ENCODE measurements around the gene FHOD3.

FHOD3 gene

GRCh38 chr18:36650906-36651305 lies 353.4 kb downstream of the FHOD3 start:
- Mint-ChIP-seq H3K27ac (no peak overlapping the region), H3K27me3 (peaks cover 19% of the 10 kb centered on the region), H3K36me3 (ENCODE audit: low read depth) (no peaks in the 10 kb centered on the region), H3K4me3 (no peak overlapping the region), H3K9me3 (no peaks in the 10 kb centered on the region), H3K4me1 (ENCODE audit: low read depth) (no peaks in the 10 kb centered on the region)
- no peak for DNase-seq

- no peak for DNase-seq
- H3K36me3 Mint-ChIP-seq (ENCODE audit: low read depth) = no peaks in the 10 kb centered on the region
- H3K9me3 Mint-ChIP-seq = no peaks in the 10 kb centered on the region
- H3K27me3 Mint-ChIP-seq = peaks cover 27% of the 10 kb centered on the region
- no peak overlapping the region for H3K27ac Mint-ChIP-seq
- no peak overlapping the region for H3K4me3 Mint-ChIP-seq
- H3K4me1 Mint-ChIP-seq (ENCODE audit: low read depth) = no peaks in the 10 kb centered on the region
Measured at GRCh38 chr18:36652503-36652902, 355.0 kb downstream of the FHOD3 start.

DNA sequence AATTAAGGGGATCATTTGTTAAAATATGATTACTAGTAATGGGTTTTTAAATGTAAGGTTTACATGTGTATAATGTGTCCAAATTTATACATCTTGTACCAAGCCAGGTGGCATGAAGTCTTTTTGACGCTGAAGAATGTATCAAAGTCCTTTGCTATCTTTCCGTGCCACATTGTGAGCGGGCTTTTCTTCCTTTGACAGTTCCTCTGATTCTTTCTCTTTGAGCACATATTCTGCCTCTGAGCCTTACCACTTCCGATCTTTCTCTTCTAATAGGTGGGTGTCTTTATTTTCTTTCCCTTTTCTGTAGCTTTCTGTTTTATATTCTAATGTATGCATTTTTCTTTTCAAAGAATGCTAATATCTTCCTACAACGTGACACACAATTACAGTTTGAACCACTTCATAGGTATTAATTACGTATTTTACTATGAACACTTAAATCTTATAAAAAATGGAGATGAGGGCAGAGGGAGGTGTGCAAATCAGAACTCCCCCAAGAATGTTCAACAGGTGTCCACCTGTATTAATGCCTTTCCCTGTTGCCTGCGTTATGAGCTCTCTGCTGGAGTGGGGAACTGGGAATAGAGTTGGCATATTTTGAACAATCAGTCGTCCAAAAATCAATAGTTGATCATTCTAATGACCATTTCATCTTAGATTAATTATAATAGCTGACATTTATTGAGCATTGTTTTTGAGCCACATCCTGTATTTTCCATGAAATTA lies 355.8 kb downstream of the FHOD3 start:
- H3K27me3 Mint-ChIP-seq = peaks cover 29% of the 10 kb centered on the region
- H3K27ac Mint-ChIP-seq = no peak overlapping the region
- H3K36me3 Mint-ChIP-seq (ENCODE audit: low read depth) = no peaks in the 10 kb centered on the region
- no peaks in the 10 kb centered on the region for H3K9me3 Mint-ChIP-seq
- DNase-seq = no peak
- H3K4me3 Mint-ChIP-seq = no peak overlapping the region
- H3K4me1 Mint-ChIP-seq (ENCODE audit: low read depth) = no peaks in the 10 kb centered on the region

DNA sequence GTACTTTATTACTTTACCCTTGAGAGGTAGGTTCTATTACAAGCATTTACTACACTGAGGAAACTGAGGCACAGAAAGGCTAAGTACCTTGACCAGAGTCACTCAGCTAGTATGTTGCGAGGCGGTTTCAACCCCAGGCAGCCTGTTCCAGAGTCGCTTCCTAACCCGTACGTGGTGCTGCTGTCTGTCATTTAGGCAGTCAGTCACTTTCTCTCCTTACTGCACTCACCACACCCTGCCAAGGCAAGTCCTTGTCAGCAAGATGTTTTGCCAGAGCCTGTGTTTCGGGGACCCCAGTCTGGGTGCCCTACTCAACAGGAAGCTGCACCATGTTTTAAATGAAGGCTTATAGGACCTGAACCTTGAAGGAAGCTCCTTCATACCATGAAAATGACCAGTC lies 356.4 kb downstream of the FHOD3 start:
- H3K4me1 Mint-ChIP-seq (ENCODE audit: low read depth) = no peaks in the 10 kb centered on the region
- peaks cover 31% of the 10 kb centered on the region for H3K27me3 Mint-ChIP-seq
- no peak for DNase-seq
- H3K9me3 Mint-ChIP-seq = no peaks in the 10 kb centered on the region
- H3K27ac Mint-ChIP-seq = no peak overlapping the region
- no peak overlapping the region for H3K4me3 Mint-ChIP-seq
- no peaks in the 10 kb centered on the region for H3K36me3 Mint-ChIP-seq (ENCODE audit: low read depth)

GRCh38 chr18:36655074-36655473 lies 357.6 kb downstream of the FHOD3 start:
- Mint-ChIP-seq H3K36me3 (ENCODE audit: low read depth) (no peaks in the 10 kb centered on the region), H3K27ac (no peak overlapping the region), H3K9me3 (no peaks in the 10 kb centered on the region), H3K4me3 (no peak overlapping the region), H3K4me1 (ENCODE audit: low read depth) (no peaks in the 10 kb centered on the region), H3K27me3 (peaks cover 32% of the 10 kb centered on the region)
- DNase-seq = no peak

DNA sequence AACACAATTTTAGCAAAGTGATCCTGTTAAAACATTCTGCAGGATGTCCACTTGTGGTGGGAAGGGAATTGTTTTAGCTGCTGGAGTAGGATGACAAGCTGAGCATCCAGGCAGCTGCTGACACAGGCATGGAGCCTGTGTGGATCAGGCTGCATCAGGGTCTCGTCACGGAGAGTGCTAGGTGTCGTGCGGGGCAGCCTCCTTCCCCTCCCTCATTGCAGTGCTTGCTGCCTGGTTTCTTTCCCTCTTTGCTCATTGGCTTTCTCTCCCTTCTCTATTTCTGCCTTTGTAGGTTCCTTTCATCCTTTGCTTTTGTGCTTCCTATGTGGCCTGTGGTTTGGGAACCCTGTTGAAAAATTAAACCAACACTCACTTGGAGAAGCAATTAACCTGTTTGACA lies 358.4 kb downstream of the FHOD3 start:
- Mint-ChIP-seq H3K9me3 (no peaks in the 10 kb centered on the region), H3K27me3 (peaks cover 32% of the 10 kb centered on the region), H3K4me1 (ENCODE audit: low read depth) (no peaks in the 10 kb centered on the region), H3K4me3 (no peak overlapping the region), H3K27ac (no peak overlapping the region), H3K36me3 (ENCODE audit: low read depth) (no peaks in the 10 kb centered on the region)
- DNase-seq = no peak

DNA sequence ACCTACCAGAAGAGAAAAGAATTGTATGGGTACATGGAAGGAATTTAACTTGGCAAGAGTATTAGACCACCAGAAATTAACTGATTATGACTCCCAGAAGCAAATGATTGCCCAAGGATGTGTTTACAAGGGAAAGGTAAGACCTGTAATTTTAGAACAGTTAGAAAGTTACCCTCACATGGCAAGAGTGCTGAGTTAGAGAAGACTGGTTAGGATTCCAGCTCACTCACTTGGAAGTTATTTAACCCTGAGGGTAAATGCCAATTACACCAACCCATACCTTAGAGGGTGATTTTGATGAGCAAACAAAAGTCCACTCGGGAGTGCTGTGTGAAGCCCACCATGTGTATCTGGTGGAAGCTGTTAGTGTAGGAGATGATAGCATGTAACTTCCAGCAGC lies 361.1 kb downstream of the FHOD3 start:
- DNase-seq = no peak
- Mint-ChIP-seq H3K9me3 (no peaks in the 10 kb centered on the region), H3K36me3 (ENCODE audit: low read depth) (no peaks in the 10 kb centered on the region), H3K4me1 (ENCODE audit: low read depth) (no peaks in the 10 kb centered on the region), H3K27me3 (peaks cover 32% of the 10 kb centered on the region), H3K27ac (no peak overlapping the region), H3K4me3 (no peak overlapping the region)

DNA sequence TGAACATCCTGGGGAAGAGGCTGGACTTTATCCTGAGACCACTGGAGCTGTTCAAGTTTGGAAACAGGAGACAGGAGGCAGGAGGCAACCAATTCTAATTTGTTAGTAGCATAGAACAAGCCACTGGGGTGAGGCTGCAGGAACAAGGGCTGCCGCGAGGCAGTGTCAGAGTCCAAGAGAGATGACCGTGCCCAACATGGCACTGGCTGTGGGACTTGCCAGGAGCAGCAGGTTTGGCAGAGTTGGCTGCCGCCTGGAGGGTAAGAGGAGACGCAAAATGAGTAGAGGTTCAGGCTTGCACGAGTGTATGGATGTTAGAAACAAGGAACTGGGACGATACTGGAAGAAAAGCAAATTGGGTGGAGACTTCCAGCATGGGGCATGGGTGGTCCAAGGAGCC lies 362.8 kb downstream of the FHOD3 start:
- H3K27me3 Mint-ChIP-seq = peaks cover 27% of the 10 kb centered on the region

DNA sequence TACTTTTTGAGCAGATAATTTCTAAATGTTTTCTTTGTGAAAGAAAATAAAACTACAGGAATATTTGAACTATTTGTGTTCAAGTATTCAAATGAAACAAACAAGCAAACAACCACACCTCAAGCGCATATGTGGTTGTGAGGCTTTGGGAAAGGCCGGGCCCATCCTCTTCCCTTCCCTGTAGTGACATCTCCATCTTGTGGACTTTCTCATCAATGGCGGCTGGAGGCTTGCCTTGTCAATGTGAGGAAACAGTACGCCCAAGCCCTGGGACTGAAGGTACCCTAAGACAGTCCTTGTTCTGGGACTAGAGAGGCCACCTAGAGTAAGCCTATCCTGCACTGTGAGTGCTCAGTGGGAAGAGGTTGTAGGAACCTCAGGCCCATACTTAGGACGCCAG lies 364.5 kb downstream of the FHOD3 start:
- no peaks in the 10 kb centered on the region for H3K4me1 Mint-ChIP-seq (ENCODE audit: low read depth)
- H3K27me3 Mint-ChIP-seq = peaks cover 15% of the 10 kb centered on the region
- H3K4me3 Mint-ChIP-seq = no peak overlapping the region
- no peak for DNase-seq
- no peak overlapping the region for H3K27ac Mint-ChIP-seq
- no peaks in the 10 kb centered on the region for H3K36me3 Mint-ChIP-seq (ENCODE audit: low read depth)
- H3K9me3 Mint-ChIP-seq = no peaks in the 10 kb centered on the region

More for the DNA sequence above, 362.8 kb downstream of the FHOD3 start:
- no peaks in the 10 kb centered on the region for H3K9me3 Mint-ChIP-seq
- no peaks in the 10 kb centered on the region for H3K4me1 Mint-ChIP-seq (ENCODE audit: low read depth)
- H3K27ac Mint-ChIP-seq = no peak overlapping the region
- H3K4me3 Mint-ChIP-seq = no peak overlapping the region
- no peak for DNase-seq
- no peaks in the 10 kb centered on the region for H3K36me3 Mint-ChIP-seq (ENCODE audit: low read depth)

DNA sequence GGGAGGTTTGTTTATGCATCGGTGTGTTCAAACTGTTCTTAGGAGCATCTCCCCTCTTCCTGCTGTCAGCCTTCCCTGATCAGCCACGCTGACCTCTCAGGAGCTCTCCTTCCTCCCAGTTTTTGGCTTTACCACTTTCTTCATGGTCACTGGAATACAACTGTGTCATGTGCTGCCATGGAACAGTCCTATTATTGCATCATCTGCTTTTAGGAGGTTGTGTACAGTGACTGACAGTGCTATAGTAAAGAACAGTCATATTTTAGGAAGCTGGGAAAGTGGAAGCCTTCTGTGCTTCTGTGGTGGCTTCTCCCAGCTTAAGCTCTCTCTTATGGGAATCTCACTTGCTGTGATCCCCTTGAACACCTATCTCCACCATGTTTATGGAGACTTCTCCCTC lies 365.8 kb downstream of the FHOD3 start:
- no peak overlapping the region for H3K4me3 Mint-ChIP-seq
- DNase-seq = no peak
- no peaks in the 10 kb centered on the region for H3K9me3 Mint-ChIP-seq
- H3K4me1 Mint-ChIP-seq (ENCODE audit: low read depth) = no peaks in the 10 kb centered on the region
- no peaks in the 10 kb centered on the region for H3K36me3 Mint-ChIP-seq (ENCODE audit: low read depth)
- peaks cover 10% of the 10 kb centered on the region for H3K27me3 Mint-ChIP-seq
- no peak overlapping the region for H3K27ac Mint-ChIP-seq

GRCh38 chr18:36665952-36666351 lies 368.4 kb downstream of the FHOD3 start:
- no peak for DNase-seq
- Mint-ChIP-seq H3K4me1 (ENCODE audit: low read depth) (no peaks in the 10 kb centered on the region), H3K27me3 (peaks cover 3% of the 10 kb centered on the region), H3K27ac (no peak overlapping the region), H3K9me3 (no peaks in the 10 kb centered on the region), H3K4me3 (no peak overlapping the region), H3K36me3 (ENCODE audit: low read depth) (no peaks in the 10 kb centered on the region)

DNA sequence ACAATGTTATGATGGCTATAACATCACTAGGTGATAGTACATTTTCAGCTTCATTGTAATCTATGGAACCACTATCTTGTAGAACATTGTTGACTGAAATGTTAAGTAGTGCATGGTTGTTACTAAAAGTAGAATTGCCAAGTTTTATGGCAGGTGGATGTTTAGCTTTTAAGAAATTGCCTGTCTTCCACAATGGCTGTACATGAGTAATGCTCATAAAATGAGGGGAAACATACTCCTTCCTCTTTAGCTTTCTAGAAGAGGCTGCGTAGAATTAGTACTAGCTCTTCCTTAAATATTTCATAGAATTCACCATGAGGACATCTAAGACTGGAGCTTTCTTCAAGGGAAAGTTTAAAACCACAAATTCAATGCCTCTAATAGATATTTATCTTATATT lies 370.3 kb downstream of the FHOD3 start:
- Mint-ChIP-seq H3K36me3 (ENCODE audit: low read depth) (no peaks in the 10 kb centered on the region), H3K4me3 (no peak overlapping the region), H3K9me3 (no peaks in the 10 kb centered on the region), H3K27me3 (peaks cover 10% of the 10 kb centered on the region), H3K27ac (no peak overlapping the region), H3K4me1 (ENCODE audit: low read depth) (peaks cover under 1% of the 10 kb centered on the region)
- no peak for DNase-seq

DNA sequence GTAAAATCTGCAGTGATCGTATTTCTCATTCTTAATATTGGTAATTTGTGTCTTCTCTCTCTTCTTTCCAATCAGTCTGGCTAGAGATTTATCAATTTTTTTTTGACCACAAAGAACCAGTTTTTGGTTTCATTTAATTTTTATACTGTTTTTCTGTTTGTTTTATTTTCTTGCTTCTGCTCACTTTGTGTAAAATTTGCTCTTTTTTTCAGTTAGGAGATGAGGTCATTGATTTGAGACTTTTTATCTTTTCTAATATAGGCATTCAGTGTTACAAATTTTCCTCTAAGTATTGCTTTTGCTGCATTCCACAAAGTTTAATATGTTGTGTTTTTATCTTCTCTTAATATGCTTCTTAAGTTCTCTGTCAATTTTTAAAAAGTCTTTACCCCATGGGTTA lies 370.8 kb downstream of the FHOD3 start:
- no peaks in the 10 kb centered on the region for H3K36me3 Mint-ChIP-seq (ENCODE audit: low read depth)
- H3K27ac Mint-ChIP-seq = no peak overlapping the region

GRCh38 chr18:36672437-36673344 lies 375.2 kb downstream of the FHOD3 start:
- H3K4me3 Mint-ChIP-seq = no peak overlapping the region
- H3K4me1 Mint-ChIP-seq (ENCODE audit: low read depth) = peaks cover 3% of the 10 kb centered on the region
- H3K9me3 Mint-ChIP-seq = peaks cover 2% of the 10 kb centered on the region
- no peaks in the 10 kb centered on the region for H3K36me3 Mint-ChIP-seq (ENCODE audit: low read depth)
- no peak overlapping the region for H3K27ac Mint-ChIP-seq
- no peak for DNase-seq
- peaks cover 14% of the 10 kb centered on the region for H3K27me3 Mint-ChIP-seq

More for the DNA sequence above, 370.8 kb downstream of the FHOD3 start:
- Mint-ChIP-seq H3K27me3 (peaks cover 12% of the 10 kb centered on the region), H3K4me3 (no peak overlapping the region), H3K9me3 (no peaks in the 10 kb centered on the region), H3K4me1 (ENCODE audit: low read depth) (peaks cover 3% of the 10 kb centered on the region)
- DNase-seq = no peak

DNA sequence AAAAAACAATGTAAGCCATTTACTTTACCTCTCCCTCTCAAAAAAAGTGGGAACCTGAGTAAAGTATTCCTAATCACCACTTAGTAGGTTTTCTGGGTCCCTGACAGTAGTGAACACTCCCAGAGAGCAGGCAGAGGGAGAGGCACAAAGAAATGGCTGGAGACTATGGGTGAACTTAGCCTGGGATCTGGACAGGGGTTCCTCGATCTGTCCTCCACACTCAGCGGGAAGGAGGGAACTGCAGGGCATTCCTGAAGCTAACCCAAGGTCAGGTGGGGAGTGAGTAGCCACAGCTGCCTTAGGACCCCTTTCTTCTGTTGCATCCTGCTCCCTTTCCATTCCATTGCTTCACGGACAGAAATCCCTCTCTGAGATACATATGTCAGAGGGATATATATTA lies 375.9 kb downstream of the FHOD3 start:
- DNase-seq = no peak
- Mint-ChIP-seq H3K4me3 (no peak overlapping the region), H3K36me3 (ENCODE audit: low read depth) (no peaks in the 10 kb centered on the region), H3K4me1 (ENCODE audit: low read depth) (peaks cover 3% of the 10 kb centered on the region), H3K9me3 (peaks cover 2% of the 10 kb centered on the region), H3K27me3 (peaks cover 14% of the 10 kb centered on the region), H3K27ac (no peak overlapping the region)

All from activated T-cell treated with anti-CD3 and anti-CD28 coated beads, Interleukin-2, amount 50 U/mL, for 24 hours (primary cell).